Large intestine (tissue), 3 donors: ENCODE data around the gene UBAC2. TPM values are rescaled to one million over a fixed set of nuclear protein-coding genes. Genes with fewer than 3 reads are reported as not detected.

Experiments used
- DNase-seq, 2 donors: peaks; one replicate each; pipeline versions ENCODE4 v3.0.0 to v3.0.0-alpha.2; 2013
- H3K27ac ChIP-seq: one replicate; pipeline ENCODE4 v1.5.1; 2013; ENCODE audit warnings: low read length
- H3K27me3 ChIP-seq: 2 replicates; pipeline ENCODE4 v1.6.1; 2013; ENCODE audit warnings: low read length; ENCODE audit not compliant: control insufficient read depth, insufficient read depth
- H3K36me3 ChIP-seq: 2 replicates; pipeline ENCODE4 v1.6.1; 2013; ENCODE audit warnings: low read length; ENCODE audit not compliant: control insufficient read depth, insufficient read depth
- H3K4me1 ChIP-seq: one replicate; pipeline ENCODE4 v1.6.1; 2013; ENCODE audit warnings: low read length; ENCODE audit not compliant: control insufficient read depth, insufficient read depth
- H3K4me3 ChIP-seq: one replicate; pipeline ENCODE4 v1.5.1; 2013; ENCODE audit warnings: low read length
- H3K9me3 ChIP-seq: one replicate; pipeline ENCODE4 v1.6.1; 2013; ENCODE audit warnings: mild to moderate bottlenecking, low read depth, low read length, moderate library complexity; ENCODE audit not compliant: control insufficient read depth
- WGBS: methylation state at CpG from one replicate; pipeline ENCODE4 v1.1.5; 2013; ENCODE audit warnings: low lambda C conversion rate; ENCODE audit not compliant: insufficient coverage; 5-methylcytosine and 5-hydroxymethylcytosine counted together
- polyA plus RNA-seq: library from polyadenylated mRNA; unstranded; fragments of 120-200 nt; gene quantifications from one replicate; pipeline ENCODE4 v1.2.1, GENCODE V29; 2013

Gene UBAC2
- polyA plus RNA-seq, 1 donor, result 77.8 TPM

- Histone ChIP-seq H3K4me1 (no peaks in the 10 kb centered on the region), H3K36me3 (peaks cover 33% of the 10 kb centered on the region), H3K27me3 (no peaks in the 10 kb centered on the region), H3K4me3 (no peak overlapping the region), H3K27ac (no peak overlapping the region), H3K9me3 (no peaks in the 10 kb centered on the region)
- WGBS, result no CpG with 5 or more reads among the region's 7 CpGs
- no peak for DNase-seq
Measured at GRCh38 chr13:99363391-99363790, 162.7 kb downstream of the UBAC2 start.

- H3K27ac ChIP-seq, result no peak overlapping the region
- WGBS, result no CpG with 5 or more reads among the region's 1 CpG
- no peak overlapping the region for H3K4me3 ChIP-seq
- no peaks in the 10 kb centered on the region for H3K27me3 ChIP-seq
- H3K4me1 ChIP-seq, result no peaks in the 10 kb centered on the region
- H3K9me3 ChIP-seq, result no peaks in the 10 kb centered on the region
- peaks cover 31% of the 10 kb centered on the region for H3K36me3 ChIP-seq
- DNase-seq, result no peak
Measured at GRCh38 chr13:99363949-99364348, 163.3 kb downstream of the UBAC2 start.

- no peak for DNase-seq
- Histone ChIP-seq H3K27ac (no peak overlapping the region), H3K9me3 (no peaks in the 10 kb centered on the region), H3K27me3 (no peaks in the 10 kb centered on the region), H3K36me3 (peaks cover 24% of the 10 kb centered on the region), H3K4me3 (no peak overlapping the region), H3K4me1 (no peaks in the 10 kb centered on the region)
- whole genome bisulfite sequencing, result 94% methylated on average over 3 of the region's 11 CpGs
Measured at GRCh38 chr13:99366075-99366987, 165.7 kb downstream of the UBAC2 start.

DNA sequence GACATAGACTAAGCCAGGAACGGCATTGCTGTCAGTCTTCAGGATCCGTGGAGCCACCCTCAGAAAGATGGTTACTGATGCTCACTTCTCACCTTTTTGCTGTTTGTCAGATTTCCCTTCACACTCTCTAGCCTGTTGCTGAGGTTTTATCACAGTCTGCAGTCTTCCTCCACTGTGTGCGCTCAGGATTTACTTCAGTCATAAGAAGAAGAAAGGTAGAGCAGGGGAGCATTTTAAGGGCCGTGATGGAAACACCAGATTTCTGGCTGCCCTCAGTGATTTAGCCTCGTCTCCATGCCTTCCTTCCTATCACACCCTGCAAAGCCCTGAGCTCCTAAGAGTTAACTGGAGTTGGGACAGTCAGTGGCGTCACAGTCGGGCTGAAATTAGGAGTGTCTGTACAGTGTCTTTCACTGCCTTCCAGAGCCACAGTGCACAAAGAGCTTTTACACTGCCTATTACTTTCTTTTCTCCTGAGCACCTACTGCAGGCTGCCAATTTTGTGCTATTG, 166.5 kb downstream of the UBAC2 start:
- whole genome bisulfite sequencing, result no CpG with 5 or more reads among the region's 7 CpGs
- H3K27me3 ChIP-seq, result no peaks in the 10 kb centered on the region
- no peaks in the 10 kb centered on the region for H3K9me3 ChIP-seq
- H3K4me1 ChIP-seq, result no peaks in the 10 kb centered on the region
- no peak overlapping the region for H3K27ac ChIP-seq
- no peak for DNase-seq
- peaks cover 24% of the 10 kb centered on the region for H3K36me3 ChIP-seq
- H3K4me3 ChIP-seq, result no peak overlapping the region

DNA sequence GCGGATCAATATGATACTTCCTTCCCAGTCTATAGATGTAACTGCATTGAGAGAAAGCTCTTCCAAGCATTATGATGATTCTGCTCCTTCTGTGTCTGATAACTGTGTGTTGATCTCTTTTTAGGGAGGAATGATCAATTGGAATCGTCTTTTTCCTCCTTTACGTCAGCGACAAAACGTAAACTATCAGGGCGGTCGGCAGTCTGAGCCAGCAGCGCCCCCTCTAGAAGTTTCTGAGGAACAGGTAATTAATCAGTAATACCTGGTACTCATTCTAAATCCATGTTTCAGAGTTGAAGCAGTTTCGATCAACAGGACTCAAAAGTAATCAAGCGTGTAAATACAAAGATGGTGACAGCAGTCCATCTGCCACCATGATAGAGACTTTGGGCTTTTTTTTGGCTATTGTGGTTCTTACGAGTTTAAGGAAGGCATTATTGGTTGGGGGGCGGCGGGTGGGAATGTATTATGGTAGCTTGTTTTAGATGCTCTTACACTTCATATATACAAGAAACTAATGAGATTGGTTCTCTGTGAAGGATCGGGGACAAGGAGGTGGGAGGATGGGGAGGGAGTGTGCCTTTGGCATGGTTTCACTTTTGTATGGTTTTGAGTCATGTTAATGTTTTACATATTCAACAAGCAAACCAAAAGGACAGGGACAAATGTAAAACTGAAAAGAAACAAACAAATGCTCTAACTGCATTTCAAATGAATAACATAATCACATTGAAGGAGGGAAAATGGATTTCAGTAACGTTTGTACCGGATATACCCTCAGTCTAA, 167.2 kb downstream of the UBAC2 start:
- DNase-seq, result no peak
- no peaks in the 10 kb centered on the region for H3K4me1 ChIP-seq
- H3K27me3 ChIP-seq, result no peaks in the 10 kb centered on the region
- no peaks in the 10 kb centered on the region for H3K9me3 ChIP-seq
- no peak overlapping the region for H3K27ac ChIP-seq
- 80% methylated on average over 2 of the region's 16 CpGs for WGBS
- H3K36me3 ChIP-seq, result peaks cover 29% of the 10 kb centered on the region
- no peak overlapping the region for H3K4me3 ChIP-seq

GRCh38 chr13:99370481-99371275, 170.0 kb downstream of the UBAC2 start:
- H3K36me3 ChIP-seq, result peaks cover 29% of the 10 kb centered on the region
- no peaks in the 10 kb centered on the region for H3K27me3 ChIP-seq
- H3K27ac ChIP-seq, result no peak overlapping the region
- no peak for DNase-seq
- H3K9me3 ChIP-seq, result no peaks in the 10 kb centered on the region
- 100% methylated on average over 6 of the region's 12 CpGs for WGBS
- H3K4me3 ChIP-seq, result no peak overlapping the region
- H3K4me1 ChIP-seq, result no peaks in the 10 kb centered on the region

DNA sequence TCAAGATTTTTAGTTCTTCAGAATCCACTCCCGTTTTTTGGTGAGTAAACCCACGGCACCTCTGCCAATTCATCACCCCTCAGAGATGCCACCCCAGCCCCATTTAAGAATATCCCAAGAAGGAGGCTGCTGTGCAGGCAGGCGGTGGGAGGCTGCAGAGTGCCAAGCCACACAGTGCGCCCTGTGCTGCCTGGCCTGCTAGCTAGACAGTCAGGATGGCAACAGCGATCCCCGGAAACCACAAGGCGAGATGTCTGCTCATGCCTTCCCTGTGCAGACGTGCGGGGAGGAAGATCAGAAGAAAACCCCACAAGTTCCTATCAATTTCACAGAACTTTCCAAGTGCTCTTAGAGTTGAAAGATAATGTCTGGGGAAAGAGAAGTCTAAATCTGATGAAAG, 171.3 kb downstream of the UBAC2 start:
- Histone ChIP-seq H3K36me3 (peaks cover 32% of the 10 kb centered on the region), H3K9me3 (no peaks in the 10 kb centered on the region), H3K27me3 (no peaks in the 10 kb centered on the region), H3K4me3 (no peak overlapping the region), H3K4me1 (no peaks in the 10 kb centered on the region), H3K27ac (no peak overlapping the region)
- DNase-seq, result no peak
- 90% methylated on average over 2 of the region's 9 CpGs for WGBS

GRCh38 chr13:99373436-99373835, 172.8 kb downstream of the UBAC2 start:
- no peak for DNase-seq
- no peak overlapping the region for H3K27ac ChIP-seq
- peaks cover 34% of the 10 kb centered on the region for H3K36me3 ChIP-seq
- no peaks in the 10 kb centered on the region for H3K4me1 ChIP-seq
- H3K9me3 ChIP-seq, result no peaks in the 10 kb centered on the region
- no peaks in the 10 kb centered on the region for H3K27me3 ChIP-seq
- no CpG with 5 or more reads among the region's 8 CpGs for WGBS
- no peak overlapping the region for H3K4me3 ChIP-seq

DNA sequence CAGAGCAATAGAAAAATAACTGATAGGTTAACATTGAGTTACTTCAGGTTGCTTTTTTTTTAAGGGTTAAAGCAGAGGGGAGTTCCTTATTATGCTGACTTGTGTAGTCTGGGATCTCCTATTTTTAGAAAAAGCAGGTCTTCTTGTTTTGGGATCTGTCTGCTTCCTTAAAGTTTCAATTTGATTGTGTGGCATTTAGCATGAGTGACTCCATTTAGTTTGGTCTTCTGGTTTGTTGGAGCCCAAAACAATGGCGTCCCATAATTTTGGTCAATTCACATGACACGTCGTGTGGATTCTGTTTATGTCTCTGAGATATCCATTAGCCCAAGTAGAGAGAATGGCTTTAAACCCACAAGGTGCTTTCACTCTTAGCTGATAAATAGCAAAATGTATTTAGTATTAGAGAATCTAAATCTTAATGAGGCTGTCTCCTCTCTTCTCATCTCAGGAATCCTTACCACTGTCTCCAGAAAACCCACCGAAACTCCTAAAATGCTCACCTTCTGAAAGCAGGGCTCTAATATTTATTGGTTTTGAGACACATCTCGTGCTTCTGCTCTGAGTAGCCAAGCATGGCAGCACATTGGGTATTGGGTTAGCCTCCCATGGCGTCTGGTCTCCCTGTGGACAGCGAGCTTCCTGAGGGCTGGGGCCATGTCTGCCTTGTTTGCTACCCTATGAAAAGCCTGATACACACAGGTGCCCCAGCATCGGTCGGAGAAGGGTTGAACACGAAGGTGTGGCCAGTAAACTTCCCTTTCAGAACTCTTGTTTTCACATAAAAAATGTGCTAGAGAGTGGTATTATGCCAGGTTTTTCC, 173.7 kb downstream of the UBAC2 start:
- H3K27ac ChIP-seq, result no peak overlapping the region
- peaks cover 33% of the 10 kb centered on the region for H3K36me3 ChIP-seq
- H3K4me1 ChIP-seq, result no peaks in the 10 kb centered on the region
- H3K9me3 ChIP-seq, result no peaks in the 10 kb centered on the region
- no peak overlapping the region for H3K4me3 ChIP-seq
- H3K27me3 ChIP-seq, result no peaks in the 10 kb centered on the region
- DNase-seq, result no peak
- 94% methylated on average over 3 of the region's 10 CpGs for WGBS
